PC-3 (cell line): ENCODE data around the gene SEPTIN2.

ENCODE experiments used
- EZH2 ChIP-seq: fragments of 300-600 bp; sonication (generic); IDR thresholded peaks from one replicate; pipeline ENCODE4 v1.6.1; 2017; ENCODE audit warnings: antibody characterized with exemption, mild to moderate bottlenecking, low read length; ENCODE audit not compliant: unreplicated experiment
- EZH2phosphoT487 ChIP-seq: fragments of 300-600 bp; sonication (generic); IDR thresholded peaks from 2 replicates; pipeline ENCODE4 v1.6.1; 2018; ENCODE audit warnings: mild to moderate bottlenecking, antibody characterized with exemption, low read length, borderline replicate concordance
- TF ChIP-seq, protein P1 (sequence below): fragments of 300-600 bp; sonication (generic); conservative IDR thresholded peaks from 2 replicates; pipeline ENCODE4 v1.5.1; 2017; ENCODE audit warnings: antibody characterized with exemption, low read depth, mild to moderate bottlenecking, low read length

GRCh38 chr2:241282555-241282954, 33.2 kb upstream of the SEPTIN2 start:
- TF ChIP-seq, protein P1, sequence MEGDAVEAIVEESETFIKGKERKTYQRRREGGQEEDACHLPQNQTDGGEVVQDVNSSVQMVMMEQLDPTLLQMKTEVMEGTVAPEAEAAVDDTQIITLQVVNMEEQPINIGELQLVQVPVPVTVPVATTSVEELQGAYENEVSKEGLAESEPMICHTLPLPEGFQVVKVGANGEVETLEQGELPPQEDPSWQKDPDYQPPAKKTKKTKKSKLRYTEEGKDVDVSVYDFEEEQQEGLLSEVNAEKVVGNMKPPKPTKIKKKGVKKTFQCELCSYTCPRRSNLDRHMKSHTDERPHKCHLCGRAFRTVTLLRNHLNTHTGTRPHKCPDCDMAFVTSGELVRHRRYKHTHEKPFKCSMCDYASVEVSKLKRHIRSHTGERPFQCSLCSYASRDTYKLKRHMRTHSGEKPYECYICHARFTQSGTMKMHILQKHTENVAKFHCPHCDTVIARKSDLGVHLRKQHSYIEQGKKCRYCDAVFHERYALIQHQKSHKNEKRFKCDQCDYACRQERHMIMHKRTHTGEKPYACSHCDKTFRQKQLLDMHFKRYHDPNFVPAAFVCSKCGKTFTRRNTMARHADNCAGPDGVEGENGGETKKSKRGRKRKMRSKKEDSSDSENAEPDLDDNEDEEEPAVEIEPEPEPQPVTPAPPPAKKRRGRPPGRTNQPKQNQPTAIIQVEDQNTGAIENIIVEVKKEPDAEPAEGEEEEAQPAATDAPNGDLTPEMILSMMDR, result no peak
- TF ChIP-seq EZH2 (no peak), EZH2phosphoT487 (no peak)
